GM10266 (cell line): Measurements from ENCODE around the gene SIAH1.
A peak's percentile ranks its signal among the peaks of the same experiment; 100 is the strongest.

ENCODE experiments used
- DNase-seq: peaks from one replicate; pipeline ENCODE4 v3.0.0; 2012; ENCODE audit errors: extremely low spot score
- CTCF ChIP-seq: IDR thresholded peaks from 2 replicates; pipeline ENCODE4 v1.5.1; 2012; ENCODE audit warnings: mild to moderate bottlenecking, low read depth; ENCODE audit not compliant: control insufficient read depth, insufficient read depth; ENCODE audit errors: missing control alignments

SIAH1 gene

GRCh38 chr16:48385253-48386150, at the start of gene SIAH1:
Gene SIAH1, minus strand, starts transcription at chr16:48385413. Its CDS starts 22,985 bp downstream, at chr16:48362428.
- TF ChIP-seq CTCF = no peak
- DNase-seq = peak; percentile 97

GRCh38 chr16:48434653-48435317, 49.6 kb upstream of the SIAH1 start:
- no peak for DNase-seq
- no peak for TF ChIP-seq CTCF

GRCh38 chr16:48433850-48434530, 48.8 kb upstream of the SIAH1 start:
- no peak for TF ChIP-seq CTCF

GRCh38 chr16:48433116-48433849, 48.1 kb upstream of the SIAH1 start:
- no peak for DNase-seq
- TF ChIP-seq CTCF = no peak

More at GRCh38 chr16:48433850-48434530, 48.8 kb upstream of the SIAH1 start:
- no peak for DNase-seq

- DNase-seq = peak; percentile 39
- no peak for TF ChIP-seq CTCF
Observed at GRCh38 chr16:48432136-48432535, 46.9 kb upstream of the SIAH1 start.

GRCh38 chr16:48430890-48431289, 45.7 kb upstream of the SIAH1 start:
- no peak for TF ChIP-seq CTCF
- DNase-seq = no peak
